ENCODE measurements around the gene HSPB9. TPM values are rescaled to one million over a fixed set of nuclear protein-coding genes. Genes with fewer than 3 reads are reported as not detected.

HSPB9 gene
- total and polyA plus RNA-seq, 2 of the 8 experiments (the other 6 are each of a cell fraction or from before 2014, with no cell fraction given): 0.27 to 0.30 TPM

DNA sequence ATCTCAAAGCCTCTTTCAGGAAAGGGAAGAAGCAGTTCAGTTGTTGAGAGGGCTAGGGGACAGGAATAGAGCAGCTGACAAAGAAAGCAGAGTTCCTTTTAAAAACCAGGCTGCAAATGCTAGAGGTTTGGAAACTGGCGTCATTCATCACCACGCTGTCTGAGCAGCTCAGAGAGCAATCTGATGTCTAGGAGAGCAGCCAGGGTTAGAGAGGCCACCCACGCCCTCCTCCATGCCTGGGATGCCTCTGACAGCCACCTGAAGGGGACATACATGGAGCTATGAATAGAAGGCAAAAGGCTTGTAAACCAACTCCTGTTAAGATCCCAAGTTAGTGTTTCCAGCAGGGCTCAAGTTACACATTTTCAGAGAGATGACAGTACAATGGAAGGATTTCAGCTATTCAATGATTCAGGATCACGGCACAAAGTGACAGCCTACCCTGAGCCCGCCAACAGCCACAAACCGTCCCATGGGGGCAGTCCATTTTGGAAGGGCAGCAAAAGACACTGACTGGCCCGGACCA lies 19.8 kb downstream of the HSPB9 start:
- H2BK15ac ChIP-seq (ENCODE audit: low read length): no peak overlapping the region
- no peaks in the 10 kb centered on the region for H3K9me3 ChIP-seq (ENCODE audit: insufficient read depth in 2 of 2, low read depth in 1 of 2, low read length in 1 of 2)
- no peak overlapping the region for H4K8ac ChIP-seq (ENCODE audit: extremely low read depth, insufficient read depth, low read length)
- H3K36me3 ChIP-seq (ENCODE audit: control insufficient read depth in 2 of 4, insufficient read depth in 4 of 4, low read length in 3 of 4): peaks cover 0 to 9% (median 6%) of the 10 kb centered on the region in 4 experiments; a peak in 4 of 8 replicates
- H2AFZ ChIP-seq (ENCODE audit: low read length): no peak overlapping the region
- H3K23me2 ChIP-seq (ENCODE audit: low read depth, low read length): no peaks in the 10 kb centered on the region
- ChIA-PET CTCF (ENCODE audit: partially characterized antibody) (interaction anchor here (0.8 to 2.7 kb wide), 9 partner anchors 10 to 169 kb away, joined by 3 to 9 read pairs (median 3); partner anchors contain the start of genes HSPB9, KAT2A and KCNH4), POLR2A (ENCODE audit: partially characterized antibody) (interaction anchor here (0.6 to 1.4 kb wide), 5 partner anchors 11 to 126 kb away, joined by 3 to 5 read pairs (median 4); partner anchors contain the start of gene KAT2A)
- H3K23ac ChIP-seq (ENCODE audit: insufficient read length): no peak overlapping the region
- no peak for FAIRE-seq
- H3K4me1 ChIP-seq (replicated peaks in 1 of 4; ENCODE audit: control insufficient read depth in 3 of 4, insufficient read depth in 4 of 4, low read length in 3 of 4): peaks cover 0 to 2% (median 0%) of the 10 kb centered on the region in 4 experiments; a peak in 1 of 7 replicates
- H3K14ac ChIP-seq (ENCODE audit: insufficient read length): no peak overlapping the region
- H3K9ac ChIP-seq (replicated peaks in 1 of 4; ENCODE audit: extremely low read depth in 1 of 4, low read depth in 3 of 4, low read length in 3 of 4): no peak overlapping the region
- H3K18ac ChIP-seq (ENCODE audit: extremely low read depth, low read length): no peak overlapping the region
- no peaks in the 10 kb centered on the region for H3K27me3 ChIP-seq (replicated peaks in 1 of 4; ENCODE audit: control insufficient read depth in 3 of 4, extremely low read depth in 1 of 4, insufficient read depth in 3 of 4, low read length in 3 of 4)
- H3K79me2 ChIP-seq (ENCODE audit: control insufficient read depth in 1 of 2, insufficient read depth in 2 of 2, low read length in 2 of 2): peaks cover 0 to 48% of the 10 kb centered on the region in 2 experiments; a peak in 2 of 4 replicates
- no peak overlapping the region for H3K4me2 ChIP-seq (ENCODE audit: insufficient read depth in 1 of 2, low read depth in 2 of 2, low read length in 2 of 2)
- H4K5ac ChIP-seq (ENCODE audit: insufficient read length, low read depth, low read length): no peak overlapping the region
- no peak overlapping the region for H2BK12ac ChIP-seq (ENCODE audit: low read depth, low read length)
- H3K79me1 ChIP-seq (ENCODE audit: low read depth, low read length): peaks cover 8% of the 10 kb centered on the region; the same call in 1 of the 2 replicates
- H2AK5ac ChIP-seq (ENCODE audit: low read depth, low read length): no peak overlapping the region
- H3K27ac ChIP-seq (ENCODE audit: low read depth, low read length): no peak overlapping the region
- WGBS, 2 experiments (ENCODE audit: extremely low coverage in 1 of 2, insufficient coverage in 1 of 2, insufficient read length in 1 of 2, insufficient replicate concordance in 2 of 2, low coverage in 1 of 2, low lambda C conversion rate in 2 of 2, missing lambda C conversion rate in 1 of 2): 91% methylated on average over 7 of the region's 7 CpGs; no CpG with 5 or more reads in 1 of the 2 experiments
- no peak for TF ChIP-seq TBP (IDR thresholded peaks at IDR 0.05; ENCODE audit: low read depth, low read length)
- no peak for TF ChIP-seq YY1 (IDR thresholded peaks at IDR 0.05; ENCODE audit: low read depth, low read length)
- no peak for TF ChIP-seq NANOG (IDR thresholded peaks at IDR 0.05; ENCODE audit: insufficient read depth, low read depth, low read length, poor library complexity, severe bottlenecking)
- TF ChIP-seq SIRT6 (IDR thresholded peaks at IDR 0.05; ENCODE audit: low read length): no peak
- TF ChIP-seq EP300 (IDR thresholded peaks at IDR 0.05; ENCODE audit: borderline replicate concordance in 1 of 2, low read depth in 2 of 2, low read length in 2 of 2): no peak
- TF ChIP-seq EGR1 (IDR thresholded peaks at IDR 0.05; ENCODE audit: borderline replicate concordance, low read depth, low read length): no peak
- TF ChIP-seq BACH1 (IDR thresholded peaks at IDR 0.05; ENCODE audit: low read length): no peak
- TF ChIP-seq HDAC6 (IDR thresholded peaks at IDR 0.05; ENCODE audit: low read depth, low read length): no peak
- no peak overlapping the region for H2BK120ac ChIP-seq (replicated peaks; ENCODE audit: low read depth, low read length)
- peaks cover 9 to 12% of the 10 kb centered on the region in 2 experiments for H4K20me1 ChIP-seq (replicated peaks in 1 of 2; ENCODE audit: control insufficient read depth in 1 of 2, insufficient read depth in 2 of 2, low read length in 2 of 2)
- DNase-seq (ENCODE audit: low read depth in 1 of 2, low spot score in 2 of 2): no peak
- H2BK5ac ChIP-seq (ENCODE audit: low read depth, low read length): no peak overlapping the region
- no peak overlapping the region for H2BK20ac ChIP-seq (ENCODE audit: low read length)
- no peak overlapping the region for H3K4me3 ChIP-seq (ENCODE audit: extremely low read depth in 1 of 4, insufficient read depth in 2 of 4, low read depth in 3 of 4, low read length in 4 of 4)
- no peak overlapping the region for H3K4ac ChIP-seq (replicated peaks; ENCODE audit: insufficient read length, low read depth, low read length)
- H4K91ac ChIP-seq (replicated peaks; ENCODE audit: insufficient read length, low read length): no peak overlapping the region
- no peak overlapping the region for H3K56ac ChIP-seq (replicated peaks; ENCODE audit: insufficient read length, low read depth, low read length)

Data from H1 (cell line).